IPS-NIHi11 (cell line): ENCODE results near the gene KRCC1.
"Not testable (repeated sequence)": the region's sequence is repeated elsewhere in the genome, so short reads cannot be mapped to it uniquely, and the experiment has no call there.

ENCODE experiments used
- DNase-seq: peaks from one replicate; pipeline ENCODE4 v3.0.0; 2012; ENCODE audit warnings: mixed read lengths, low spot score

KRCC1 gene

GRCh38 chr2:88038263-88039105 is 17.1 kb downstream of the KRCC1 start:
- no peak for DNase-seq

DNA sequence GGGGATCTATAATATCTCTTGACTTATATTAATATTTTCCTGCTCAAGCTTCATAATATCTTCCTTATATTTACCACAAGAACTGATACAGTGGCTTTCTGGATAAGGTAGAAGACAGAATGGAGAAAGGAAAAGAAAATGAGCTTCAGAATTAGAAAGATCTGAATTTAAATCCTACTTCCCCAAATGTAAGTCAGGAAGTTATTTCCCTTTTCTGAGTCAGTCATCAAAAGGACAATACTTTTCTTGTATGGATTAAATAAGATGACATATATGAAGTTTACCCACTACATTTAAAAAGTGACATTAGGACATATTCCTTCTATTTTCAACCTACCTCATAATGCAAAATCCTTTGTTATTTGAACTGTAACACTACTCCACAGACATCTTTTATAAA is 19.0 kb downstream of the KRCC1 start:
- no peak for DNase-seq

DNA sequence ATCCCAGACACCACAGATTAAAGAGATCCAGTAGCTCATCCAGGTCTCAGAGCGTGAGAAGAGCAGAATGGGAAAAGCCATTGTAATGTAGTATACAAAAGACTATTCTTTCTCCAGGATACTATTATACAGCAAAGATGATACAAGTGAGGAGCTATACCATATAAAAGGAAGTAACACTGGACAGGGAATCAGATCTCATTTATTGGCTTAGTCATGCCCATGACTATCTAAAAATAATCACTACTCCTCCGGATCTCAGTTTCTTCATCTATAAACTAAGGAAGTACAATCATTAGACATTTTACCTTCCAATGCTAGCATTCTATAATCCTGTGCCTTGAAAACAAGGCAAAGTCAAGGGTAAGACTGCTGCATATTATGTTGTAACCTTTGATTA is 19.4 kb downstream of the KRCC1 start:
- DNase-seq: no peak

DNA sequence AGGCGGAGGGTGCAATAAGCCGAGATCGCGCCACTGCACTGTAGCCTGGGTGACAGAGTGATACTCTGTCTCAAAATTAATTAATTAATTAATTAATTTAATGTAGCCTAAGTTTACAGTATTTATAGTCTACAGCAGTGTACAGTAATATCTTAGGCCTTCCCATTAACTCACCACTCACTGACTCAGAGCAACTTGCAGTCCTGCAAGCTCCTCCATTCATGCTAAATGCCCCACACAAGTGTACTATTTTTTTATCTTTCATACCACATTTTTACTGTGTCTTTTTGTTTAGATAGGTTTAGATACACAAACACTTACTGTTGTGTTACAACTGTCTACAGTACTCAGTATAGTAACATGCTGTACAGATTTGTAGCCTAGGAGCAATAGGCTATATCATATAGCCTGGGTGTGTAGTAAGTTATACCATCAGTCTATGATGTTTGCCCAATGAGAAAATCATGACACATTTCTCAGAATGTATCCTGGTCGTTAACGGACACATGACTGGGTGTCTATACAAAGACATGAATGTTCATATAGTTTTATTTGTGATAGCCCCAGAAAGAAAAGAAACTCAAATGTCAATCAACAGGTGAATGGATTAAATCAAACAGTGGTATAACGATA is 23.4 kb downstream of the KRCC1 start:
- DNase-seq: no peak

- no peak for DNase-seq
Measured at GRCh38 chr2:88028931-88029330, 26.7 kb downstream of the KRCC1 start.

DNA sequence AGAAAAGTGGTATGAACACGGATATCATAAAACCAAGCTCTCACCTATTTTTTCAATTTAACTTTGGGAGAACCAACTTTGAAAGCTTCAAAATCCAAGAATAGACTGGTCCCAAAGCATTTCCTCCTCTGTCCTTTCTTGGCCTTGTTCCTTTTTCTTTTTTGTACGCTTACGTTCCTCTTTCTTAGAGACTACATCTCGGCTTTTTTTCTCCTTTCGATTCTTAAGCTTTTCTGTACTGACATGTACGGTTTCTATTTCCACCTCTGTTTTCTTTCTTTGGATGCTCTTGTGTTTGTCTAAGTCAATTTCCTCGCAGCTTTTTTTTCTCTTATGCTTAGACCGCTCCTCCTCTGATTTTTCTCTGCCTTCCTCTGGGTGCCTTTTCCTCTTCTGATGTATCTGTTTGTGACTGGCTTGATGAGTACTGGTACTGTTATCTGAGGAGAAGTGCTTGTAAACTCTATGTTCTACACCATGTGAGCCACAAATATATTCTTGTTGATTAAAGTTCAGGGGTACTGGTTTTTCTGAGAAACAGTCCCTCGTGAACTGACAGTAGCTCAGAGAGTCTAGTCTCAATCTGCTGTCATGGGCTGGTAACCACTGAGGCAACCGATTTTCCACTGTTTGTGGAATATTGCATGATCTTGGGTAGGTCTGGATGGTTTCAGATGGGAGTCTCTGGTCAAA is 27.7 kb downstream of the KRCC1 start:
- no peak for DNase-seq

GRCh38 chr2:88024509-88024908 is 31.1 kb downstream of the KRCC1 start:
- peak; percentile 55 for DNase-seq

DNA sequence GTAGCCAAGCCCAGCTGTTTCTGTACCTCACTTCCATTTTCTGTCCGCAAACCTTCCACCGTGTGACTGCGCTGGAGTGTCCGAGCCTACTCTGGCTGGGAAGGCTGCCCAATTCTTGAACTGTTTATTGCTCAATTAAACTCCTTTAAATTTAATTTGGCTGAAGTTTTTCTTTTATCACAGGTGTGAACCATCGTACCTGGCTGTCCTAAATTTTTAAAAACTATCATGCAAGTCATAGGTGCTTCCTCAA is 33.0 kb downstream of the KRCC1 start:
- no peak for DNase-seq

DNA sequence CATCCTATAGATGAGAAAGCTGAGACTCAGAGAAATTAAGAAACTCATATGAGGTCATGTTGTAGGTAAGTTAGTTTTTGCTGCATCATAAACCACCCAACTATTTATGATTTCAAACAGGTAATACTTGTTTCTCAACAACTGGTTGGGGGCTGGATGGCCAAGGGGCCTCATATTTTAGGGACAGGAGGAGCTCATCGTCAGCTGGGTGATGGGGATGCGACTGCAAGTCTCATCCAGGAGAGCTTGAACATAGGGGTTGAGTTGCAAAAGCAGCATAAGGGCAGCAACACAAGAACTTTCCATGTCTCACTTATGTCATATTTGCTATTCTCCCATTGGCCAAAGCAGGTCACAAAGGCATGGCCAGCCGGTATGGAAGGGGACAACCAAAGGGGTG is 35.6 kb downstream of the KRCC1 start:
- no peak for DNase-seq

DNA sequence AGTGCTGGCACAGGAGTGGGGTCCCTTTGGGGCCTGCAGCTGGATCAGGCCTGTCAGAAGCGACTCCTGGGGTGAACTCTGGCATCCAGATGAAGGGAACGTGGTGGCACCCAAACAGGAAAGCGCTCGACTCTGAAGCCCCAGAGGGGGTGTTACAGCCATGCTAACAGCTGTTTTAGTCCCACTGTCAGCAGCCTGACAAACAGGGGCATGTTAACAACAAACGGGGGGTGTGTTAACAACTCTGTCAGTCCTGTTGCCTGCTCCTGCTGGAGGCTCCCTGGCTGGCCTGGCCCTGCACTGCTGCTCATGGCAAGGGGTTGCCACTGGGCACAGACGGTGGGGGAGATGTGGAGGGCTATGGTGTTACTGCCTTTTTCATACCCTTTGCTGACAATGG is 36.7 kb downstream of the KRCC1 start:
- no peak for DNase-seq

DNA sequence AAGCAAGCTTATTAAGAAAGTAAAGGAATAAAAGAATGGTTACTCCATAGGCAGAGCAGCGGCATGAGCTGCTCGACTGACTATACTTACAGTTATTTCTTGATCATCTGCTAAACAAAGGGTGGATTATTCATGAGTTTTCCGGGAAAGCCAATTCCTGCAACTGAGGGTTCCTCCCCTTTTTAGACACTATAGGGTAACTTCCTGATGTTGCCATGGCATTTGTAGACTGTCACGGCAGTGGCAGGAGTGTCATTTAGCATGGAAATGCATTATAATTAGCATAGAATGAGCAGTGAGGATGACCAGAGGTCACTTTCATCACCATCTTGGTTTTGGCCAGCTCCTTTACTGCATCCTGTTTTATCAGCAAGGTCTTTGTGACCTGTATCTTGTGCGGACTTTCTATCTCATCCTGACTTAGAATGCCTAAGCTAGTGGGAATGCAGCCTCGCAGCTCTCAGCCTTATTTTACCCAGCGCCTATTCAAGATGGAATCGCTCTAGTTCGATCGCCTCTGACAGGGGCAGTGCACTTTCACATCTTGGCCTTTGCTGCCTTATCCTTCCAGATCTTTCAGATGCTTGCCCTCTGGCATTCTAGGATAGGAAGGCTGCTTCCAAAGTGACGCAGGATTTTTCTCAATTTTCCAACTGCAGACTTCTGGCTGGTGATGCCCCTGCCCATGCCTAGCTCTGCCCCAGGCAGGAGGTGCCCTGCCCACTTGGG is 37.3 kb downstream of the KRCC1 start:
- DNase-seq: not testable (repeated sequence)

- DNase-seq: not testable (repeated sequence)
Measured at GRCh38 chr2:88017780-88018038, 37.9 kb downstream of the KRCC1 start.

- peak; percentile 83 for DNase-seq
Measured at GRCh38 chr2:88016960-88017779, 38.4 kb downstream of the KRCC1 start.

DNA sequence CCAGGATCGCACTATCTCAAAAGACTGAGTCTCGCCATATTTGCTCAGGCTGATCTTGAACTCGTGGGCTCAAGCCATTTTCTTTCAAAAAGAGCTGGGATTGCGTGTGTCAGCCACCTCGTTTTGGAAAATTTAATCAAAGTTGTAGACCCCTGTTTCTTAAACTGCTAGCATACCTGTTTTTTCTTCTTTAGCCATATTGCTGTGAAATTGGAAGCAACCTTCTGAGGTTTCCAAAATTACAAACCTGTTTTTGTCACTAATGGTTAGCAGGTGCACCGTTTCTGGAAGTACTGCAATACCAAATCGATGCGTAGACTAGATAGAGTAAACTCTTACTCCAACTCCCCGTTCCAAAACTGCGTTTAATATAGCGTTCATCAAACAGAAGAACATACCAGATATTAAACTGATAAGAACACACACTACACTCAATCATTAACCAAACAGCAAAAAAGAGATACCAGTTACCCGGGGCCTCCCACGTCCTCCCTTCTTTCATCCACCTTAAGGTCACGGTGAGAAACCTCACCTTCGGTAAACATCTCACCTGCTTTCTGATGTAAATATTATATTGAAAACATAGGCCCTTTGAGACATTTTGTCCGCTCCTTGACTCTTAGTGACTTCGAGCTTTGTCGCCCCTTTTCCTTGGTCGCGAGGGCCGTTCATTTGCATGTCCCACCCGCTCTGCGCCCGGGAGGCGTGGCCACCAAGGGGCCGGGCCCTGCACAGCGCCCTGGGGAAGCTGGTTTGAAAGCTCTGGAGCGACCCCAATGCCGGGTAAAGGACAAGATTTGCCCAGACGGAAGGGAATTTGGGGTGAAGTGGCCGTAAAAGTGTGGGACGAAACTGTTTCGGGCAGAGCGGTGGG is 39.3 kb downstream of the KRCC1 start, which contains the start of gene RNU2-63P:
Gene RNU2-63P (minus strand): TSS at position 462 of the 874 bp plus-strand sequence.
- DNase-seq: peak; percentile 80

DNA sequence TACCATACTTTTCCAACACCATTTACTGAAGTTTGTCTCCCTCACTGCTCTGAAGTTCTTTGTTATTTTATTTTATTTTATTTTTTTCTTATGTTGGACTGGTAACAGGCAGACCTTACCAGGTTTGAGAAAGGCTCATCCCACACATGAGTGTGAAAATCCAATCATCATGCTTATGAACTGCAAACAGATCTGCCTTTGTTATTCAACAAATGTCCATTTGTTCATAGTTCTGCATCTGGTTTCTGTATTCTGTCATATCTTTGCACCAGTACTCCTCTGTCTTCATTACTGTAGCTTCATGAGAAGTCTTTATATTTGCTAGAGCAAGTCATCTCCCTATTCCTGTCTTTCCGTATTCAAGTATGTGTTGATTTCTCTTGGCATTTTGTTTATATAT is 44.6 kb downstream of the KRCC1 start:
- DNase-seq: no peak

GRCh38 chr2:88010136-88010535 is 45.4 kb downstream of the KRCC1 start:
- DNase-seq: no peak

- DNase-seq: peak; percentile 65
Measured at GRCh38 chr2:88006912-88007439, 48.6 kb downstream of the KRCC1 start.

DNA sequence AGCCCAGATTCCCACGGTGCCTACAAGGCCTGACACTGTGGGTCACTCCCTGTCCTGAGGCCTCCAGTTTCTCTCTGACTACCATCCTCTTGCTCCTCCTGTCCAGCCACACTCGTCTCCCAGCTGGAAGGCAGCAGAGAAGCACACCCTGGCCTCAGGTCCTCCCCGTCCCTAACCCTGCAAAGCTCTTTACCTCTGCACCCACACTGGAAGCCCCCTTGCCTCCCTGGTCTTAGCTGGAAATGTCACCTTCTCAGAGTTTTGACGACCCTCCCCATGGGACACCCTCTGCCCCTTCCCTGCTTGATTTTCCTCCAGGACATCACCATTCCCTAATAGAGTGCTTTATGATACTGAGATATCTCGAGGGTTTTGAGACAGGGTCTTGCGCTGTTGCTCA is 49.8 kb downstream of the KRCC1 start:
- DNase-seq: no peak

GRCh38 chr2:88003074-88003755 is 52.4 kb downstream of the KRCC1 start:
- peak; percentile 48 for DNase-seq

- no peak for DNase-seq
Measured at GRCh38 chr2:88002359-88002707, 53.2 kb downstream of the KRCC1 start.
